Neural cell (in vitro differentiated cells): ENCODE data around the gene GTF2H3.

Source experiments
- CTCF ChIP-seq: fragments of 450-650 bp; IDR thresholded peaks from 2 replicates; pipeline ENCODE4 v1.5.1; 2014; ENCODE audit warnings: antibody characterized with exemption, mild to moderate bottlenecking, moderate library complexity; ENCODE audit not compliant: poor library complexity, severe bottlenecking
- MXI1 ChIP-seq: fragments of 450-650 bp; conservative IDR thresholded peaks from 2 replicates; pipeline ENCODE4 v1.6.1; 2014; ENCODE audit warnings: antibody characterized with exemption, mild to moderate bottlenecking; ENCODE audit not compliant: poor library complexity, severe bottlenecking
- REST ChIP-seq: IDR thresholded peaks from 2 replicates; pipeline ENCODE4 v1.6.1; 2012; ENCODE audit warnings: borderline replicate concordance

- no peak for TF ChIP-seq CTCF
- no peak for TF ChIP-seq MXI1
- no peak for TF ChIP-seq REST
These were observed 22.8 kb downstream of the GTF2H3 start for GRCh38 chr12:123656392-123656791.
